Spleen (tissue), 7 donors: ENCODE data around the gene WHAMM.

Experiments used
- CTCF ChIP-seq, 11 experiments: fragments of 200-600 bp in 7 of 11; fragments of 450-650 bp in 4 of 11; sonication (generic) in 4 of 11; IDR thresholded peaks in 8 of 11; conservative IDR thresholded peaks in 3 of 11; 1 replicate in 7 of 11; 2 replicates in 4 of 11; pipeline versions ENCODE4 v1.4.0 to v1.8.0; 2016 to 2021; ENCODE audit warnings: antibody characterized with exemption in 11 of 11, inconsistent platforms in 4 of 11, mild to moderate bottlenecking in 1 of 11
- POLR2A ChIP-seq, 3 donors: fragments of 450-650 bp; IDR thresholded peaks; one replicate each; pipeline ENCODE4 v1.5.1; 2017; ENCODE audit warnings: antibody characterized with exemption in 3 of 3, mild to moderate bottlenecking in 1 of 3
- POLR2AphosphoS5 ChIP-seq, 3 donors: sonication (generic); formaldehyde crosslinking; IDR thresholded peaks; one replicate each; pipeline ENCODE4 v1.5.1; 2017; ENCODE audit warnings: antibody characterized with exemption in 3 of 3
- donor health status: DM: no; HTN: no; CAD: no; lungs with moderate emphysema.
- donor health status: DM: no; HTN: no; CAD: no.
- donor health status: DM: no; HTN: no; CAD: no.

- TF ChIP-seq CTCF (IDR thresholded peaks at IDR 0.05 in 8 of 11, conservative IDR thresholded peaks at IDR 0.05 in 3 of 11) (no peak), POLR2AphosphoS5 (IDR thresholded peaks at IDR 0.05) (no peak), POLR2A (IDR thresholded peaks at IDR 0.05) (no peak)
These were observed 3.6 kb downstream of the WHAMM start for GRCh38 chr15:82812994-82813393.
